ENCODE measurements around the gene IRAK1. TPM values are rescaled to one million over a fixed set of nuclear protein-coding genes. Genes with fewer than 3 reads are reported as not detected.

Gene IRAK1
- total RNA-seq, 1 experiment from 2014 or later = 432 TPM

GRCh38 chrX:154014429-154015380 lies 5.0 kb downstream of the IRAK1 start:
- ATAC-seq = no peak
- in situ Hi-C loops (cut with HindIII; ENCODE audit: low pct_unique_long_range_greater_than_20kb, low sequenced_read_pairs) = no loop called here
- POLR2A ChIA-PET = no interaction called here
- Histone ChIP-seq H3K4me1 (ENCODE audit: control insufficient read depth, insufficient read depth, low read length) (peaks cover 26% of the 10 kb centered on the region), H3K36me3 (ENCODE audit: control insufficient read depth, insufficient read depth, low read length) (no peaks in the 10 kb centered on the region; the same call in 1 of the 2 replicates), H3K27ac (ENCODE audit: low read length) (no peak overlapping the region; the same call in 1 of the 2 replicates), H3K4me3 (ENCODE audit: low read depth in 2 of 2, low read length in 2 of 2) (no peak overlapping the region), H3K9me3 (ENCODE audit: control insufficient read depth, insufficient read depth, low read depth, low read length) (no peaks in the 10 kb centered on the region), H3K27me3 (ENCODE audit: control insufficient read depth, insufficient read depth, low read length) (no peaks in the 10 kb centered on the region)
- no peak for TF ChIP-seq SIN3A (IDR thresholded peaks at IDR 0.05; ENCODE audit: borderline replicate concordance, insufficient read depth, low read depth, low read length)
- TF ChIP-seq, protein P1, sequence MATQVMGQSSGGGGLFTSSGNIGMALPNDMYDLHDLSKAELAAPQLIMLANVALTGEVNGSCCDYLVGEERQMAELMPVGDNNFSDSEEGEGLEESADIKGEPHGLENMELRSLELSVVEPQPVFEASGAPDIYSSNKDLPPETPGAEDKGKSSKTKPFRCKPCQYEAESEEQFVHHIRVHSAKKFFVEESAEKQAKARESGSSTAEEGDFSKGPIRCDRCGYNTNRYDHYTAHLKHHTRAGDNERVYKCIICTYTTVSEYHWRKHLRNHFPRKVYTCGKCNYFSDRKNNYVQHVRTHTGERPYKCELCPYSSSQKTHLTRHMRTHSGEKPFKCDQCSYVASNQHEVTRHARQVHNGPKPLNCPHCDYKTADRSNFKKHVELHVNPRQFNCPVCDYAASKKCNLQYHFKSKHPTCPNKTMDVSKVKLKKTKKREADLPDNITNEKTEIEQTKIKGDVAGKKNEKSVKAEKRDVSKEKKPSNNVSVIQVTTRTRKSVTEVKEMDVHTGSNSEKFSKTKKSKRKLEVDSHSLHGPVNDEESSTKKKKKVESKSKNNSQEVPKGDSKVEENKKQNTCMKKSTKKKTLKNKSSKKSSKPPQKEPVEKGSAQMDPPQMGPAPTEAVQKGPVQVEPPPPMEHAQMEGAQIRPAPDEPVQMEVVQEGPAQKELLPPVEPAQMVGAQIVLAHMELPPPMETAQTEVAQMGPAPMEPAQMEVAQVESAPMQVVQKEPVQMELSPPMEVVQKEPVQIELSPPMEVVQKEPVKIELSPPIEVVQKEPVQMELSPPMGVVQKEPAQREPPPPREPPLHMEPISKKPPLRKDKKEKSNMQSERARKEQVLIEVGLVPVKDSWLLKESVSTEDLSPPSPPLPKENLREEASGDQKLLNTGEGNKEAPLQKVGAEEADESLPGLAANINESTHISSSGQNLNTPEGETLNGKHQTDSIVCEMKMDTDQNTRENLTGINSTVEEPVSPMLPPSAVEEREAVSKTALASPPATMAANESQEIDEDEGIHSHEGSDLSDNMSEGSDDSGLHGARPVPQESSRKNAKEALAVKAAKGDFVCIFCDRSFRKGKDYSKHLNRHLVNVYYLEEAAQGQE (IDR thresholded peaks at IDR 0.05; ENCODE audit: insufficient read depth in 1 of 2, low read depth in 2 of 2, low read length in 1 of 2) = no peak
- TF ChIP-seq POLR2AphosphoS5 (IDR thresholded peaks at IDR 0.05; ENCODE audit: low read depth, low read length) = no peak
- no peak for TF ChIP-seq CTCF (IDR thresholded peaks at IDR 0.05)
- no peak for TF ChIP-seq TCF7L2 (IDR thresholded peaks at IDR 0.05; ENCODE audit: low read depth, low read length)
- BruUV-seq (replicated peaks) = no TSS peak
- DNase-seq (ENCODE audit: low read depth, low spot score) = no peak
- CTCF ChIA-PET = interaction anchor here (1.6 kb wide), 1 partner anchor 12 kb away, joined by 6 read pairs; no protein-coding TSS in a partner anchor
- intact Hi-C loops (cut with micrococcal nuclease; ENCODE audit: unreplicated experiment) = no loop called here

GRCh38 chrX:154013614-154014360 lies 5.9 kb downstream of the IRAK1 start:
- no TSS peak for BruUV-seq (replicated peaks)
- intact Hi-C loops (cut with micrococcal nuclease; ENCODE audit: unreplicated experiment) (no loop called here), in situ Hi-C loops (cut with HindIII; ENCODE audit: low pct_unique_long_range_greater_than_20kb, low sequenced_read_pairs) (no loop called here)
- no peak overlapping the region for H3K4me3 ChIP-seq (ENCODE audit: low read depth in 2 of 2, low read length in 2 of 2)
- TF ChIP-seq SIN3A (IDR thresholded peaks at IDR 0.05; ENCODE audit: borderline replicate concordance, insufficient read depth, low read depth, low read length) = no peak
- no peak for TF ChIP-seq TCF7L2 (IDR thresholded peaks at IDR 0.05; ENCODE audit: low read depth, low read length)
- TF ChIP-seq CTCF (IDR thresholded peaks at IDR 0.05) = no peak
- TF ChIP-seq, protein P1 (IDR thresholded peaks at IDR 0.05; ENCODE audit: insufficient read depth in 1 of 2, low read depth in 2 of 2, low read length in 1 of 2) = no peak
- no peak for TF ChIP-seq POLR2AphosphoS5 (IDR thresholded peaks at IDR 0.05; ENCODE audit: low read depth, low read length)
- peak overlapping the region; percentile 39; the same call in 1 of the 2 replicates for H3K27ac ChIP-seq (ENCODE audit: low read length)
- no peaks in the 10 kb centered on the region for H3K9me3 ChIP-seq (ENCODE audit: control insufficient read depth, insufficient read depth, low read depth, low read length)
- H3K36me3 ChIP-seq (ENCODE audit: control insufficient read depth, insufficient read depth, low read length) = no peaks in the 10 kb centered on the region; the same call in 1 of the 2 replicates
- CTCF ChIA-PET = interaction anchor here (0.6 to 1.6 kb wide), 3 partner anchors 8 to 123 kb away, joined by 3 to 6 read pairs (median 3); no protein-coding TSS in a partner anchor
- POLR2A ChIA-PET = no interaction called here
- peak; percentile 66 for ATAC-seq
- peaks cover 26% of the 10 kb centered on the region for H3K4me1 ChIP-seq (ENCODE audit: control insufficient read depth, insufficient read depth, low read length)
- peak; percentile 24 for DNase-seq (ENCODE audit: low read depth, low spot score)
- no peaks in the 10 kb centered on the region for H3K27me3 ChIP-seq (ENCODE audit: control insufficient read depth, insufficient read depth, low read length)

Measured in Panc1 (cell line).